ENCODE measurements around the gene ZNF664. TPM values are rescaled to one million over a fixed set of nuclear protein-coding genes. Genes with fewer than 3 reads are reported as not detected.

The ZNF664 gene
- total and polyA plus RNA-seq, 2 donors (not counting 1 experiment from before 2014, with no cell fraction given): 14.3 to 47.1 TPM

GRCh38 chr12:123942238-123942653 is 30.8 kb upstream of the ZNF664 start:
- no peaks in the 10 kb centered on the region for H3K27me3 ChIP-seq (replicated peaks in 1 of 4; ENCODE audit: control extremely low read depth in 1 of 4, control insufficient read depth in 3 of 4, insufficient read depth in 4 of 4, low read length in 3 of 4)
- H3K27me3 Mint-ChIP-seq: no peaks in the 10 kb centered on the region
- ChIA-PET POLR2A (no interaction called here), CTCF (no interaction called here)
- no peak for ATAC-seq (ENCODE audit: low read depth)
- peaks cover 2% of the 10 kb centered on the region for H3K9me3 Mint-ChIP-seq (ENCODE audit: insufficient read depth)
- peaks cover 7 to 45% of the 10 kb centered on the region in 2 experiments for H3K36me3 ChIP-seq (replicated peaks in 1 of 2; ENCODE audit: control extremely low read depth in 1 of 2, control insufficient read depth in 1 of 2, extremely low read depth in 1 of 2, insufficient read depth in 2 of 2, low read length in 1 of 2)
- H3K79me2 ChIP-seq (ENCODE audit: control insufficient read depth, insufficient read depth, low read length): no peaks in the 10 kb centered on the region
- no peak overlapping the region for H2AFZ ChIP-seq (ENCODE audit: insufficient read depth, low read depth, low read length, poor library complexity, severe bottlenecking)
- H3K4me1 ChIP-seq (ENCODE audit: control insufficient read depth in 2 of 2, insufficient read depth in 2 of 2, low read length in 2 of 2): peaks cover 14 to 15% of the 10 kb centered on the region in 2 donors
- no peak overlapping the region for H3K27ac ChIP-seq (ENCODE audit: low read length in 2 of 2)
- 98% methylated on average over 7 of the region's 10 CpGs for WGBS (ENCODE audit: insufficient coverage)
- H4K20me1 ChIP-seq (ENCODE audit: control insufficient read depth, insufficient read depth, low read length, poor library complexity, severe bottlenecking): peaks cover 6% of the 10 kb centered on the region
- peaks cover 19% of the 10 kb centered on the region for H3K4me1 Mint-ChIP-seq
- intact Hi-C loops (cut with micrococcal nuclease): no loop called here
- H3K4me3 Mint-ChIP-seq: no peak overlapping the region
- no peak overlapping the region for H3K9ac ChIP-seq (ENCODE audit: low read length)
- H3K9me3 ChIP-seq (ENCODE audit: control extremely low read depth in 1 of 3, control insufficient read depth in 2 of 3, insufficient read depth in 1 of 3, low read length in 2 of 3): peaks cover 0 to 12% (median 2%) of the 10 kb centered on the region in 3 donors
- no peak overlapping the region for H3K27ac Mint-ChIP-seq
- H3K4me2 ChIP-seq (replicated peaks; ENCODE audit: low read depth, low read length, poor library complexity, severe bottlenecking): no peak overlapping the region
- H3K4me3 ChIP-seq (ENCODE audit: control extremely low read depth in 1 of 5, extremely low read depth in 1 of 5, insufficient read depth in 1 of 5, low read depth in 2 of 5, low read length in 4 of 5): no peak overlapping the region
- no peak for TF ChIP-seq CTCF (IDR thresholded peaks at IDR 0.05)
- TF ChIP-seq EZH2 (IDR thresholded peaks at IDR 0.05; ENCODE audit: borderline replicate concordance, insufficient read depth, low read depth, low read length, poor library complexity, severe bottlenecking): no peak
- DNase-seq: no peak

- WGBS (ENCODE audit: insufficient coverage): 98% methylated on average over 15 of the region's 16 CpGs
- H3K27me3 Mint-ChIP-seq: no peaks in the 10 kb centered on the region
- Histone ChIP-seq H3K4me3 (ENCODE audit: control extremely low read depth in 1 of 5, extremely low read depth in 1 of 5, insufficient read depth in 1 of 5, low read depth in 2 of 5, low read length in 4 of 5) (no peak overlapping the region), H3K27ac (ENCODE audit: low read length in 2 of 2) (no peak overlapping the region), H3K4me1 (ENCODE audit: control insufficient read depth in 2 of 2, insufficient read depth in 2 of 2, low read length in 2 of 2) (peaks cover 6 to 7% of the 10 kb centered on the region in 2 donors), H3K9me3 (ENCODE audit: control extremely low read depth in 1 of 3, control insufficient read depth in 2 of 3, insufficient read depth in 1 of 3, low read length in 2 of 3) (peaks cover 0 to 12% (median 2%) of the 10 kb centered on the region in 3 donors), H3K79me2 (ENCODE audit: control insufficient read depth, insufficient read depth, low read length) (no peaks in the 10 kb centered on the region), H3K9ac (ENCODE audit: low read length) (no peak overlapping the region), H2AFZ (ENCODE audit: insufficient read depth, low read depth, low read length, poor library complexity, severe bottlenecking) (no peak overlapping the region), H3K36me3 (replicated peaks in 1 of 2; ENCODE audit: control extremely low read depth in 1 of 2, control insufficient read depth in 1 of 2, extremely low read depth in 1 of 2, insufficient read depth in 2 of 2, low read length in 1 of 2) (peaks cover 7 to 45% of the 10 kb centered on the region in 2 experiments), H4K20me1 (ENCODE audit: control insufficient read depth, insufficient read depth, low read length, poor library complexity, severe bottlenecking) (peaks cover 6% of the 10 kb centered on the region), H3K4me2 (replicated peaks; ENCODE audit: low read depth, low read length, poor library complexity, severe bottlenecking) (no peak overlapping the region), H3K27me3 (replicated peaks in 1 of 4; ENCODE audit: control extremely low read depth in 1 of 4, control insufficient read depth in 3 of 4, insufficient read depth in 4 of 4, low read length in 3 of 4) (no peaks in the 10 kb centered on the region)
- peaks cover 11% of the 10 kb centered on the region for H3K4me1 Mint-ChIP-seq
- DNase-seq: no peak
- ATAC-seq (ENCODE audit: low read depth): no peak
- peaks cover 2% of the 10 kb centered on the region for H3K9me3 Mint-ChIP-seq (ENCODE audit: insufficient read depth)
- intact Hi-C loops (cut with micrococcal nuclease): no loop called here
- no peak for TF ChIP-seq CTCF (IDR thresholded peaks at IDR 0.05)
- TF ChIP-seq EZH2 (IDR thresholded peaks at IDR 0.05; ENCODE audit: borderline replicate concordance, insufficient read depth, low read depth, low read length, poor library complexity, severe bottlenecking): no peak
- H3K27ac Mint-ChIP-seq: no peak overlapping the region
- POLR2A ChIA-PET: no interaction called here
- H3K4me3 Mint-ChIP-seq: no peak overlapping the region
- CTCF ChIA-PET: no interaction called here
Observed at GRCh38 chr12:123942911-123943648, 29.9 kb upstream of the ZNF664 start.
